Sigmoid colon (tissue), 4 donors: ENCODE measurements around the gene NPIPB2.

Experiments
- CTCF ChIP-seq, 4 experiments: fragments of 450-650 bp in 3 of 4; fragments of 200-600 bp in 1 of 4; IDR thresholded peaks; one replicate each; pipeline ENCODE4 v1.5.1; 2016 to 2019; ENCODE audit warnings: antibody characterized with exemption in 4 of 4, mild to moderate bottlenecking in 3 of 4, moderate library complexity in 2 of 4
- EP300 ChIP-seq, 4 donors: sonication (generic); formaldehyde crosslinking; IDR thresholded peaks; one replicate each; pipeline ENCODE4 v1.6.1; 2017; ENCODE audit warnings: antibody characterized with exemption in 4 of 4
- POLR2A ChIP-seq, 2 donors: fragments of 450-650 bp; IDR thresholded peaks; one replicate each; pipeline ENCODE4 v1.6.1; 2016; ENCODE audit warnings: antibody characterized with exemption in 2 of 2, mild to moderate bottlenecking in 2 of 2, moderate library complexity in 2 of 2

GRCh38 chr16:11896486-11897176, 45.2 kb downstream of the NPIPB2 start:
- no peak for TF ChIP-seq POLR2A (IDR thresholded peaks at IDR 0.05)
- TF ChIP-seq EP300 (IDR thresholded peaks at IDR 0.05): no peak
- TF ChIP-seq CTCF (IDR thresholded peaks at IDR 0.05): no peak
